ENCODE results near the gene CSF1.
"Not testable (repeated sequence)": the region's sequence is repeated elsewhere in the genome, so short reads cannot be mapped to it uniquely, and the experiment has no call there.

Gene CSF1

DNA sequence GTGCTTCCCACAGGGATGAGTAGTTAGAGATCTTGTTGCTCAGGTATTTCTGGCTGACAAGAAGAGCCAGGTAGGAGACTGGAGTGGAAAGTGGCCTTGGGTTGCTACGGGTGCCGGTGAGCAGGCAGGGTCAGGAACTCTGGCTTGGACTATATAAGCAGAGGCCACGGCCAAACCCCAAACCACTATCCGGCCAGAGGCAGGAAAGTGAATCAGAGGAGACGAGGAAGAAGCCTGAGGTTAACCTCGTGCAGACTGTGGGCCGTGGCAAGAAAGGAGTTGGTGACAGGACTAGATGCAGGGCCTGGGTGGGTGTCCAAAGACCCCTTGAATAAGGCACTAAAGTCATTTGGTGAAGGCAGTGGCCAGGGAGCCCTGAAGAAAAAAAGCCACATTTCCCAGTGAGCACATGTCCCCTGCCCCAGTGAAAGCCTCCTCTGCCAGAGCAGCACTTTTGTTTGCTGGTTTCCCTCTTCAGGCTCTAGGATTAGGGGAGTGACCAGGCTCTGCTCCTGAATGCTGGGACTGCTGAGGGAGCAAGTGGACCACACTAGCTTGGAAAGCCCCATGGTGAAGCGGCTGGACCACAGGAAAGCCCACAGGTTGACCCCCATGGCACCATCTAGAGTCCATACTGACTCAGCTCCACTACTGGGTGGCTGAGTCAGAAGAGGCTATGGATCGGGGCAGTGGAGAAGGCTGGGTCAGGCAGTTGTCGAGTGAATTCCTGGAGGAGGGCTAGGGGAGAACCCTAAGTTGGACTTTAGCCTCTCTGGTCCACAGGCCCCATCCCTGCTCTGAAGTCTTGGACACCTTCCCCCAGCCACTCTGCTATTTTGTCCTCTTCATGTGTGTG lies 23.4 kb downstream of the CSF1 start:
- no peak for DNase-seq

DNA sequence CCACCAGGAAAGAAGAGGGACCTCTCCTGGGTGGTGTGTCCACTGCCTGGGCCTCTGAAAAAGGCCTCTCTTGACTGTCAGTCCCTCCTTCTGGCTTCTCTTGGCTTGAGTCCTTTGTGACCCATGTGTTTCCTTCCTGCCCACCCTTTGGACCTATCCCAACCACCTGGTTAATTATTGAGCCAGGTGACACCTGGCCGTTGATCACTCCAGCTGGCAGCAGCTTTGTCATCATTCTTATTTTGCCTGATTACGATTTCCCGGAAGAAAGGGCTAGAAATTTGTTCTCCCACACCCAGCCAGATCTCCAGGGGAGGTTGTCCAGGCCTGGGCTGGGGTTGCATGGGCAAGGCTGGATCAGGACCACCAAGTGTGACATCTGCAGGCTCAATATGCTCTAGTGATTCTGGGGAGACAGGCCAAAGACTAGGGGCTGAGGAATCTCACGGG lies 24.8 kb downstream of the CSF1 start:
- no peak for DNase-seq

DNA sequence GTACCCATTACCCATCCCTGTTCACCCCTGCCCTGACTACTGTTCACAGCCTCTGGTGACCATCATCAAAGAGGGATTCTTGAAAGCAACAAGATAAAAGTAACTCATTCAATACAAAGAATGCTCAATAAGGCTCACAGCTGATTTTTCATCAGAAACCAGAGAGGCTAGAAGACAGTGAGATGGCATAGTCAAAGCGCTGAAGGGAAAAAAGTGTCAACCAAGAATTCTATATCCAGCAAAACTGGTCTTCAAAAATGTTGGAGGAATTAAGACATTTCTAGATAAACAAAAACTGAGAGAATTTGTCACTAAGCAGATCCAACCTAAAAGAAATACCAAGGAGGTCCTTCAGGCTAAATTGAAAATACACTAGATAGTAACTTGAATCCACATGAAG lies 27.1 kb downstream of the CSF1 start:
- DNase-seq = no peak

DNA sequence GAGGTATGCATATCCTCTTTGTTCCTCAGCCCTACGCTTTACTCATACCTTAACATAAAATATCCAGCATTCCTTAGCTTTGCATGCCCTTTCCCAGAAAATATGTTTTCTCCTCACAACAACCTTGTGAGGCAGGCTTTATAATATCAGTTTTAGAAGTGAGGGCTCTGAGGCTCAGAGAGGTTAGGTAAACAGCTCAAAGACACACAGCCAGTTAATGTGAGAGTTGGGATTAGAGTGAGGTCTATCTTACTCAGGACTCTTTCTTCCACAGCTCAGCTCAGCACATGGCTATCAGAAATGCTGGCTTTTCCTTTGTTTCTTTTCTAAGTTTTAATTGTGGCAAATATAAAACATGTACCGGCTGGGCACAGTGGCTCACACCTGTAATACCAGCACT lies 27.9 kb downstream of the CSF1 start:
- no peak for DNase-seq

DNA sequence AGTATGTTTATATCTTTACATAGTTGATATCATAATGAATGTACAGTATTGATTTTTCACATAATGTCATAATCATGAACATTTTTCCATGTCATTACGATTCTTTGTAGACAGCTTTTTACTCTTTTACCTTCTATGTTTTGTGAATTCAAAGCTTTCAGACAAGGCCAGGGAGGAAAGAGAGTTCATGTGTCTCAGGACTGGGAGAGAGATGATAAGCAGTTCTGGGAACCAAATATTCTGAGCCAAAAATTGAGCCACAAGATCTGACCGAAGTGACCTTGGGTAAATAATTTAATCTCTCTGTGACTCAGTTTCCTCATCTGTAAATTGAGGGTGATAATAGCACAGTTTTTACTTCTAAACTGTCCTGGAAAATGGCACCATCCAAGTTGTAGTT lies 31.8 kb downstream of the CSF1 start:
- no peak for DNase-seq

DNA sequence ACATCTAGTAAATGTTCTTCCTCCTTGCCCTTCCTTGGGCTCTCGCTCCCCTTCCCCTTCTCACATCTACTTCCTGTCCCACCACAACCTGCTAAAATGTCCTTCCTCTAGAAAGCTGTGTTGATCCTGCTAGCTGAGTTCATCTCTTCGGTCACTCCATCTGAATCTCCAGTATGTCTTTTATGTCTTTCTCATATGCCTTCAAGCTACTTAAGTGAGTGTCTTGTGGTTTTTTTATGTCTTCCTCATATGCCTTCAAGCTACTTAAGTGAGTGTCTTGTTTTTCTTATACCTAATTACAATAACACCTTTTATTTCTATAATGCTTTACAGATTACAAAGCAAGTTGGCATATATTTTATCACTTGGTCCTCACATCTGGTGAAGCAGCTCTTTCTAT lies 33.9 kb downstream of the CSF1 start:
- no peak for DNase-seq

DNA sequence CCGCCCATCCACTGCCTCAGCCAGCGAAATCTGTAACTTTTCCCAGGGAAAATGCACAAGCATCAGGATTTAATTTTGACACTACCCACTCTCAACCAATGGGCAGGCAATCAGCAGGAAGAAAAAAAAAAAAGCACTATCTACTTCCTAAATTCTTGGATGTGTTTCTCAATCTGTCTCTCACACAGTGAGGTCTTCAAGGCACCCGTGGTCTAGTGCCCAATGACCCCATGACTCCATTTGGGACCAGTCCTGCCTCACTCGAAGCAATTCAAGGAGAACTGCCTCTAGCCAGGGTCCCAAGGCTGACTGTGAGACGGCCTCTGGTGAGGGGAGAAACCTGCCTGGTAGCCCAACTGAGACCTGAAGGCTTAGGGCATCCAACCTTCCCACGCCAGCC lies 35.9 kb downstream of the CSF1 start:
- DNase-seq = no peak

DNA sequence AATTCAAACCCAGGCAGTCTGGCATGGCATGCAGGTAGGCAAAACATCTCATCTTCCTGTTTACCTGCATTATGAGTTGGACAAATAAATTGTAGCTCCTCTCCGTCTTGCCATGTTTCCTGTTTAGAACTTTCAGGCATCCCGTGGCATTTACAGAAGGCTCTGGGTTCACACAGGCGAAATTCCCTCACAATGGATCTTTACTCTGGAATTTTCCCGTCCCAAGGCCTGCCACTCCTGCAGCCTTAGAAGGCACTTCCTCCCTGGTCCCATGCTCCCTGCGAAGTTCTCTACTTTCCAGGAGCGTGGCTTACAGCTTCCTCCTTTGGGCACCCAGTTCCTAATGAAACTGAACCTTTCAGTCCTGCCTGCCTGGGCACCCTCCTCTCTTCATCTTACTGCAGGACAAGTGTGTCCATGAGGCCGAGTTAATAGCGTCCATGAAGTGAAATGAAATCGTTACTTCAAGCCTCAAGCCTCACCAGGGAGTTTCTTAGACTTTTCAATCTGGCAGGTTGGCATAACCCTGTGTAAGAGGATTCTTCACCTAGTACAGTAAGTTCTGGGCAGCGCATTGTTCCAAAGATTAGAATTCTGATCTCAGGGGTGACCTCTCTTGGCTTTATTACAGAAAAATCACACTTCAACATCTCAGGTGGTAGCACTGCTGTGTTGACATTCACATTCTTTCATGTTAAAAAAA lies 37.1 kb downstream of the CSF1 start:
- DNase-seq = no peak

DNA sequence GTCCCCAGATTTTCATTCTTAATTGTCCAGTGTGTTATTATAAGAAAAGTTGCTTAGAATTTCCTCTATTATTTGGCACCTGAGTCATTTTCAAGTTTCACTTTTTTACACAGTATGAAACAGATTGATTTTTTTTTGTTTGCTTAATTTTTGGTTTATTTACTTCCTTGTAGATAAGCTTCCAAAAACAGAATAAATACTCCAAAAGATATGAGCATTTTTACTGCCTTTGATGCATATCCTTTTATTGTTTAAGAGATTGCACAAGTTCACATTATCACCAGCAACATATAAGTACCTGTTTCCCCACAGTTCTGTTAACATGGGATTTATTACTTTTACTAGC lies 37.6 kb downstream of the CSF1 start:
- no peak for DNase-seq

DNA sequence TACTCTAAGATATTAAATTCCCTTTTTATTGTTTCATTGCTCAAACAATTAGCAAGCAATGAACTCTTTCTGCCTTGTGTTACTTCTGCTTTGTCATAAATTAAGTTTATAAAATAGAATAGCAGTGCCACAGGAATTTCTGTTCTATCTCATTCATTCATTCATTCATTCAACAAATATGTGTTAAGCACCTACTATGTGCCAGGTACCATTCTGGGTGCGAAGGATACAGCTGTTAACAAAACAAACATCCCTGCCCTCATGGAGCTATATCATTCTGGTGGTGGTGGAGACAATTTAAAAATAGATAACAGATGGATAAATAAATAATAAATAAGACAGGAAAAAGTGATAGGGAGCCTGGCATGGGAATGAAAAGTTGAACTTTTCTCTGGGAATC lies 39.4 kb downstream of the CSF1 start:
- no peak for DNase-seq

DNA sequence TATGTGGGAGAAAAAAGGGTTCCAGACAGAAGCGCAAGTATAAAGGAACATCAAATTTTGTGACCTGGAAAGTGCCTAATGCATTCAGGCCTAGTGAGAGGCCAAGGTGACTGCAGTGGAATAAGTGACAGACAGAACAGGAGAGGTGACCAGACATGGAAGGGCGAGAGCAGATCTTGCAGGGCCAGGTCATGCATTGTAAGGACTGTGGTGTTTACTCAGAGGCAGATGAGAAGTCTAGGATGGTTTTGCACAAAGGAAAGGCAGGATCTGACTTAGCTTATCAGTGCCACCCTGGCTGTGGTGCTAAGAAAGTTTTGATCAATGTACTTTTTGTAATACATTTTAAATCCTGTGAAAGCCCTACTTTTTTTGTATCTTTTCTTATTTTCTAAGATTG lies 39.9 kb downstream of the CSF1 start:
- DNase-seq = no peak

DNA sequence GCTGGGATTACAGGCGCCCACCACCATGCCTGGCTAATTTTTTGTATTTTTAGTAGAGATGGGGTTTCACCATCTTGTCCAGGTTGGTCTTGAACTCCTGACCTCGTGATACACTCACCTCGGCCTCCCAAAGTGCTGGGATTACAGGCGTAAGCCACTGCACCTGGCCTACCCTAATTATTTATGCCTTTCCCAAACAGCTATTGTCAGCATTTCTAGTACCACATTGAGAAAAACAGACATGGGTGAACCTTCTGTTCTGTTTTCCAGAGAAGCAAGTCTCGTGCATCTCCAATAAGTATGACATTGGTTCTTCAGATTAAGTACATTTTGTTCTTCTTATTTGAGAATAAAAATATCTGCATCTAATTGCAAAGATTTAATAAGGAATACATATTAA lies 40.9 kb downstream of the CSF1 start:
- not testable (repeated sequence) for DNase-seq

DNA sequence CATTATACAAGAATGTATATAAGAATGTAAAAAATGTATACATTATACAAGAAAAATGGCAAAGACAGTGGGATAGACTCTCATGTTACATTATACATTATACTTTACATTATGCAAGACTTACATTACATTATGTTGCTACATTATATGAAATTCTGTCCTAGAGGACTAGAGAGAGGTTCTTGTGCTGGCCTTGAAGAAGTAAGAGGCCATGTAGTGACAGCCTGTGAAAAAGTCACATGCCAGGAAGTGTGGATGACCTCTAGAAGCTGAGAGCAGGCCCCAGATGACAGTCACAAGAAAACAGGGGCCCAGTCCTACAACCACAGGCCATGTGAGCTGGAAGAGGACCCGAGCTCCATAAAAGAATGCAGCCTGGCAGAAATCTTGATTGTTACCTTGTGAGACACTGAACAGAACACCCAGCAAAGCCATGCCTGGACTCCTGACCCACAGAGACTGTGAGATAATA lies 43.4 kb downstream of the CSF1 start:
- no peak for DNase-seq

DNA sequence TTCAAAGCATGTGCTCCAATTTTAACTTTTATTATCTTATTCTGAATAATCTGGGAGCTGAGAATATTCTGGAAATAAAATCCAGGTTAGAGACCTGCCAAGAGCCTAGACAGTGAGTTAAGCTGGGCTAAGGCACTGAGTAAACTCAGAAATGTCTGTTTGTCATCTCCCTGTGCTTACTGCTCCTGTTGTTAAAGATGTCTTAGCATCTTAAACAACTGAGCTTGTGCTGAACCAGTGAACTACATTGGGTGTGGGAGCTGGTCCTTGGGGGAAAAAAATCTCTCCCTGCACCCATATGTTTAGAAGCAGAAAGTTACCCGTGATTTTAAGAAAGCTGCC lies 49.0 kb downstream of the CSF1 start:
- no peak for DNase-seq

DNA sequence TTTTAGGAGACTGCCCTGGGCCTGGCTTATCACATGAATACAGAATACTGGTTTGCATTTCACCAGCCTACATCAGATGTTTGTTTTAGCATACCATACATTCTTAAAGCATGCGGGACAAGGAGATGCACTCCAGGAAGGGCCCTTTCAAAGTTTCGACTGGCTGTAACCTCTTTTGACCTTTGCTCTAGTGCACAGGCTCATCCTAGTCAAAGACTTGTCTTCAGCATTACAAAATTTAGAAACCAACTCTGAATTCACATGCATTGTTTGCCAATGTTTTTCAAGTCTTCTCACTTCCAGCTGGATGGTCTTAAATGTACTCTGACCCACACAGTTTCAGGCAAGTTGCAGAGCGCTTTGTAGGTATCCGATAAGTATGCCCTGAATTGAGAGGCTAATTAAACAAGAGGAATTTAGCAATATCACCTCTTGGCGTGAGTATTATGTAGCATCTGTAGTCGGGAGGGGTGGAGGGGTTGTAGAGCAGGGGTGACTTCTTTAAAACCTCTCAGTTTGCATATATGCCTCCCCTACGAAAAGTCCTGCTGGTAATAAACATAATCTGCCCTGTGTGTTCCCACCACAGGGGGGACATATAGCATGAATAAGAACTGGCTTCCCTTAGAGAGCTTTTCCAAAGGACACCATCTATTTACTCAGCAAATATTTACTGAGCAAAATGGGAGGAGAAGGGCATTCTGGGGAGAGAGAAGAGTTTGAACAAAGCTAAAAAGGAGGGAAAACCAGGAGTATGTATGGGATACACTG lies 49.5 kb downstream of the CSF1 start:
- no peak for DNase-seq

DNA sequence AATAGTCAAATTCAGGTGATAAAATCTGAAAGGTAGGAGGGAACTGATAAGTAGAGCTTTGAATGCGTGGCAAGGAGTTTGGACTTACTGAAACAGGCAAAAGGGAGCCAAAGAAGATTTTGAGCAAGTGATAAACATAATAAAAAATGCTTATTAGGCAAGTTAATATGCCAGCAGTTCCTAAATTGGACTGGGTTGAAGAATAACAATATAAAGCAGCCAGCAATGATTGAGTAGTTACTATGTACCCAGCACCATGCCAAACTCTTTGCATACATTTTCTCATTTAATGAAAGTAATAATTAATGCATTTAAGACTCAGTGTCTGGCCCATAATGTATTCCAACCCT lies 50.1 kb downstream of the CSF1 start:
- no peak for DNase-seq

DNA sequence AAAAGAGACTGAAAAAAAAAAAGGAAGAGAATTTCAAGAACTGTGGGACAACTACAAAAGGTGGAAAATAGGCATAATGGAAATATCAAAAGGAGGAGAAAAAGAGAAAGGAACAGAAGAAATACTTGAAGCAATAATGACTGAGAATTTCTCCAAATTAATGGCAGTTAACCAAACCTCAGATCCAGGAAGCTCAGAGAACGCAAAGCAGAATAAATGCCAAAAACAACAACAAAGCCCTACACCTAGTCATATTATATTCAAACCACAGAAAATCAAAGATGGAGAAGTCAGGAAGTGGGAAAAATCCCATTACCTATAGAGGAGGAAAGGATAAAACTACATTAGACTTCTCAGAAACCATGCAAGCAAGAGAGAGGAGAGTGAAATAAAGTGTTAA lies 53.2 kb downstream of the CSF1 start:
- no peak for DNase-seq

DNA sequence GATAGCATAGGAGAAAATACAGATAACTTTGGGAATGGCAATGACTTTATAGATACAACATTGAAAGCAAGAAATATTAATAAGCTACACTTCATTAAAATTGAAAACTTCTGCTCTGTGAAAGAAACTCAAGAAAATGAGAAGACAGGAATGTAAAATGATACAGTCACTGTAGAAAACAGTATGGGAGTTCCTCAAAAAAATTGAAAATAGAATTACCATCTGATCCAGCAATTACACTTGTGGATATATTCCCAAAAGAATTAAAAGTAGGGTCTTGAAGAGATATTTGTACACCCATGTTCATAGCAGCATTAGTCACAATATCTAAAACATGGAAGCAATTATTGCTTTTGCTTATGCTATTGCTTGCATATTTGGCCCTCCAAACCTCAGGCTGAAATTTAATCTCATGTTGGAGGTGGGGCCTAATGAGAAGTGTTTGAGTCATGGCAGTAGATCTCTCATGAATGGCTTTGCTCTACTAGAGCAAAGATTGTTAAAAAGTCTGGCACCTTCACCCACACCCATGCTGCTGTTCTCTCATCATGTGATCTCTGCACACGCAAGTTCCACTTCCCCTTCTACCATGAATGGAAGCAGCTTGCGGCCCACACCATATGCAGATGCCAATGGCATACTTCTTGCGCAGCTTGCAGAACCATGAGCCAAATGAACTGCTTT lies 58.6 kb downstream of the CSF1 start:
- DNase-seq = no peak

DNA sequence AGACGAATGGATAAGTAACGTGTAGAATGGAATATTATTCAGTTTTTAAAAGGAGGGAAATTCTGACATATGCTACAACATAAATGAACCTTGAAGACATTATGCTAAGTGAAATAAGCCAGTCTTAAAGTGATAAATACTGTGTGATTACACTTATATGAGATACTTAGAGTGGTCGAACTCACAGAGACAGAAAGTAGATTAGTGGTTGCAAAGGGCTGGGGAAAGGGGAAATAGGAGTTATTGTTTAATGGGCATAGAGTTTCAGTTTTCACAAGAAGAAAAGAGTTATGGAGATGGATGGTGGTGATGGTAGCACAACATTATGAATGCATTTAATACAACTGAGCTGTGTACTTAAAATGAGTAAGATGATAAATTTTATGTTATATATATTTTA lies 59.3 kb downstream of the CSF1 start:
- no peak for DNase-seq

DNA sequence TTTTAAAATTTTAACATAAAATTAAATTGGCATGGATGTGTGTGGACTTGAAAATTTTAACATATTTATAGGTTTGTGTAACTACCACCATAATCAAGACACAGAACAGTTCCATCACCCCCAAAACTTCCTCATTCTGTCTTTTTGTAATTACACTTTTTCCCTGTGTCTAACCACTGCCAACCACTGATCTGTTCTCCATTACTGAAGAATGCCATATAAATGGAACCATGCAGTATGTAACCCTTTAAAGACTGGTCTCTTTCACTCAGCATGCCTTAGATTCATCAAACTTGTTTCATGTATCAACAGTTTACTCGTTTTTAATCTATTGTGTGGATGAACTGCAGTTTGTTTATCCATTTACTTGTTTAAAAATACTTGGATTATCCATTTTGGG lies 60.9 kb downstream of the CSF1 start:
- no peak for DNase-seq

DNA sequence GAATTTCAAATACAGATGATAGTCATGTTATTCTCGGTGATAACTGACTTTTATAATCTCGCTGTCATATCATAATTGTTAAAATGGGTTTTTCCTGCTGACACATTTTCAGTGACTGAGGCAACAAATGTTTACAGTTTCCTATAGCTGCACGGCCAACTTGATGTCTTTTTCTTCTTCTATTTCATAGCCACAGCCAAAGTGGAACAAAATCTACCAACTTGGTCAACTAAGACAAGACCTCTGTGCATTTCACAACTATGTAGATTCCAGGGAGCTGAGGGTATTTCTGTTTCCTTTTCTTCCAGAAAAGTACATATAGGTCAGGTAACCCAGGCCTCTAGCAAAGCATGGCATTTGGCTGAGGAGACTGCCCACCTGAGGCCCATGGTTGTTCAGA lies 63.5 kb downstream of the CSF1 start:
- no peak for DNase-seq

DNA sequence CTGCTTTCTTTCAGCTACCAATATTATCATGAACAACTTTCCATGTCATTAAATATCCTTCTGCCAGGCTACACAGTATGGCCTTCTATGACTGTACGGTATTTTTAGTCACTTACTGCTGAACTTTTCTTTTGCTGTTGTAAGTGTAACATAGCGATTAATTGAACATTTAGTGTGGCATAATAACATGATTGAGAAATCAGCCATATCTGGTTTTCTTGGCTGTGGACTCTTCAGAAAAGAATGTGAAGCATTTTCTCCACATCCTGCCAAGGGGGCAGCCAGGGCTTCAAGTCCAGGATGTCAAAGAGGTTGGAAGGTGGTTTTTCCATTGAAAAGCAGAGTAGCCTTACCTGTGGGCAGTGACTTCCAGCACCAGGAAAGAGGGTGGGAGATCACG lies 65.1 kb downstream of the CSF1 start:
- DNase-seq = no peak

All from nucleus accumbens (tissue), 56 donors.